CD4-positive, alpha-beta T cell treated with Interleukin-2 at 100 ng/mL for 4 hours (primary cell): Measurements from ENCODE around the gene RAB17.

ENCODE experiments used
- DNase-seq: peaks from one replicate; pipeline ENCODE4 v3.0.0-alpha.2; 2020; ENCODE audit warnings: low spot score

Gene RAB17

DNA sequence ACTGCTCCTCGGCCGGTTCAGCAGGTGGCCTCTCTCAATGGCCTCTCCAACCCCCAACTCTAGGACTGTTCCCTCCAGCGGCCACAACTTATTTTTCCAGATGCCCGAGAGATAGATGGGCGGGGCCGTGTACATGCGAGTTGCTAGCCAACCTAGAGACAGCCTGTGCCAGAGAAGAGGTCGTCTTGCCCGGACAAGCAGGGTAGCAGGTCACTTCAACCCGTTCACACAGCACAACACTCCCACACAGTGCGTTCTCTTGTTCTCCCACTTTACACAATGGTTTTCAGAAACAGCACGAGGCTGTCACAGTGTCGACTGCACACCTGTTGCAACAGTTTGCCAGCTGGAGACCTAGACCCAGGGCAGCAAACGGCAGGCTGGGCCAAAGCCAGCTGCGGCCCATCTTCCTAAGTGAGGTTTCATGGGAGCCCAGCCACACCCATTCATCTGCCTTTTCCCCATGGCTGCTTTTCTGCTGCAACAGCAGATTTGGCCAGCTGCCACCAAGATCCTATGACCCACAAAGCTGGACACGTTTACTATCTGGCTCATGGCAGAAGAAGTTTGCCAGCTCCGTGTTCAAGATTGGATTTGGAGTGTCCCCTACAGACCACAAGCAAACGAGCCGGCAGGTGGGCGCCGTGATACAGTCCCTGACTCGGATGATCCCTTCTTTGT lies 31.4 kb downstream of the RAB17 start:
- DNase-seq, result no peak

DNA sequence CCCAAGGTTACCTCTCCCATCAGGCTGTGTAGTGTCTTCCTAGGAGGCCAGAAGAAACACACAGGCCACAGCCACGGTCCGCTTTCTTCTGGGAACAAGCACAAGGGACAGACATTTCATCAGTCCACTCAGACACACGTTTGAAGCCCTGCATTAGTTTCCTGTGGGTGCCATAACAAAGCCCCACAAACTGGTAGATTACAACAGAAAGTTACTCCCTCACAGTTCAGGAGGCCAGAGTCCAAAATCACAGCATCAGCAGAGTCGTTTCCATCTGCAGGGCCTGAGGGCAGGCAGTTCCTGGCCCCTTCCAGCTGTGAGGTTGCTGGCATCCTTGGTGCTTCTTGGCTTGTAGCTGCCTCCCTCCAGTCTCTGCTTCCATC lies 32.9 kb downstream of the RAB17 start:
- no peak for DNase-seq

DNA sequence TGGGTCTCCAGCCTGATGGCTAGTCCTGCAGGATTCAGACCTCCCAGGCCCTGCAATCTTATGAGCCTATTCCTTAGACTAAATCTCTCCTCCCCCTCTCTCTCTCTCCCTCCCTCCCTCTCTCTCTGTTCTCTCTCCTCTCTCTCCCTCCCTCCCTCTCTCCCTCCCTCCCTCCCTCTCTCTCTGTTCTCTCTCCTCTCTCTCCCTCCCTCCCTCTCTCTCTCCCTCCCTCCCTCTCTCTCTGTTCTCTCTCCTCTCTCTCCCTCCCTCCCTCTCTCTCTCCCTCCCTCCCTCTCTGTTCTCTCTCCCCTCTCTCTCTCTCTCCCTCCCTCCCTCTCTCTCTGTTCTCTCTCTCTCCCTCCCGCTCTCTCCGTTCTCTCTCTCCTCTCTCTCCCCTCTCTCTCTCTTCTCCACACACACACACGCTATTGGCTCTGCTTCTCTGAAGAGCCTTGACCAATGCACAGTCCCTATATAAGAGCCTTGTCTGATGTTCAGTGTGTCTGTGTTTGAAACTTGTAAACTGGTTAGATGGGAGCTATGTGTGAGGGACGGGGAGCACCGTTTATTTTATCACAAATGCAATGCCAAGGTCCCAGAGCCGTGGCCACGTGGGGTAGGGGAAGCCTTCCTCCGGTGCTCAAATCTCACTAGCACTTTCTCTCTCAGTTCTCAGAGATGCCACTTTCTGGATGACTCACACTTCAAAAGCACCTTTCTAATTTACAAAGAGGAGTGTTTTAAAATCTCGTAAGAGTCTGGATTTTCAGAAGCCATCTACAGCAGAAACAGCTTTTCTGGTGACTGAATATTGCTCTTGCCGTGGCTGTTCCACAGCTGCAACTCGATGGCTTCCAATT lies 33.5 kb downstream of the RAB17 start:
- DNase-seq, result peak; percentile 26

GRCh38 chr2:237555560-237555959 lies 35.0 kb downstream of the RAB17 start:
- DNase-seq, result no peak

GRCh38 chr2:237553948-237554347 lies 36.6 kb downstream of the RAB17 start:
- DNase-seq, result no peak

DNA sequence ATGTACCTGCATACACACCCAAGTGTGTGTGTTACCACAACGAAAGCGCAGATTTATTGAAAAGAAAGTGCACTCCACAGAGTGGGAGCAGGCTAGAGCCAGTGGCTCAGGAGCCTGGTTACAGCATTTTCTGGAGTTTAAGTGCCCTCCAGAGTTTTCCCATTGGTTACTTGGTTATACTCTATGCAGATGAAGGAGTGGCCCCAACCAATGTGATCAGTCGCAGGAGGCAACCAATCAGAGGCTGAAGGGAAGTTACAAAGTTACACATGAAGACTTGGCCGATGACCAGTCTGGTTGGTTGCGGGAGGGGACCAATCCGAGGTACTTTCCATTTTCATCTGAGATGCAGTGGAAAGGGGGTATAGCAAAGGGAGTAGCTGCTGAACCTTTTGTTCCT lies 37.6 kb downstream of the RAB17 start:
- no peak for DNase-seq

DNA sequence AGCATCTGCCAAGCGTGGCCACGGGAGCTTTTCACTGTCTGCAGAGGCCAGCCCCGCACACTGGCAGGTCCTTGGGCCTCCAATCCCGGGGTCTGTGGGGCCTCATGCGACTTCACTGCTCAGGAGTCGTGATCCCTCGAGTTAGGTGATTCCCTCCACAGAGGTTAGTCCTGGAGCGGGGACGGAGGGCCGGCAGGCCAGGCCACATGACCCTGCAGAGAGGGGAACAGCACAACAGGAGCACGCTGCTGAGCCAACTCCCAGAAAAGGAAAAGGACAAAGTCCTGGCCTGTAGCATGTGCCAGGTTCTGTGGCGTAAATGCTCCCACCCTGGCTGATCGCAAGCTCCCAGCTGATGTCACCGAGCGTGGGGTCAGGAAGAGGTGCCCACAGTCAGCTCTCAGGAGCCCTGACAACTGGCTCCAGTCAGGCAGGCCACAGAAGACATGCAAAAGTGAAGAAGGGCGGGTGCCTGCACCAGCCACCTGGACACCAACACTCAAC lies 39.4 kb downstream of the RAB17 start:
- no peak for DNase-seq

DNA sequence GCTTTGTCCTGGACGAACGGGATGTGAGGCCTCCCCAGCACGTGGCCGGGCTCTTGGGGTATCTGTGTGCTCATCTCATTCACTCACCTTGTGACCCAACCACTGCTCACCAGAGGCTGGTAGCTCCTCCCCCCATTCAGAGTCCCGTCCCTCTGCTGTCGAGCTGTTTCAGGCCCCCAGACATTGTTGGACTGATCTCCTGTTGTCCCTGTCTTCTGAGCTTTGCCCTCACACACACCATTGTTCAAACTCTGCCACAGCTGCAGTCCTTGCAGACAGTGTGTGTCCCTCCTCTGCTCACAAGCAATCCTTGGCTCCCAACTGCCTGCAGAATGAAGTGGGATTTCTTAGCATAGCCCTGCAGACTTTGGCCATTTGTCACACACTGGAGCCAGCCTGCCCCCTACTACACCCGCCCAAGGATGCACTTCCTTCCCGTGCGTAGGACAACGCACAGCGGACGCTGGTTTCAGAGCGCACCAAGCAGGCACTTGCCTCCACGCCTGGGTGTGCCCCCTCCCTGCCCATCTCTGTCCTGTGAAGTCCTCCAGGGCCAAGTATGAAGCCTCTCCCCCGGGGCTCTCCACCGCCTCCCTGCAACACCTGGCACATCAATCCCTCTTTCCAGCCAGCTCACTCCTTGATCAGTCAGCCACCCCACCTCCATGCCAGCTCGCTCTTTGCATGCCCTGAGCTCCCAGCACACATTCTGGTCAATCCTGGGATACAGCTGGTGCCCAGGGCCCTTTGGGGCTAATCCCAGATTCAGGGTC lies 40.7 kb downstream of the RAB17 start:
- DNase-seq, result no peak

- DNase-seq, result no peak
Measured at GRCh38 chr2:237549216-237549615, 41.3 kb downstream of the RAB17 start.

DNA sequence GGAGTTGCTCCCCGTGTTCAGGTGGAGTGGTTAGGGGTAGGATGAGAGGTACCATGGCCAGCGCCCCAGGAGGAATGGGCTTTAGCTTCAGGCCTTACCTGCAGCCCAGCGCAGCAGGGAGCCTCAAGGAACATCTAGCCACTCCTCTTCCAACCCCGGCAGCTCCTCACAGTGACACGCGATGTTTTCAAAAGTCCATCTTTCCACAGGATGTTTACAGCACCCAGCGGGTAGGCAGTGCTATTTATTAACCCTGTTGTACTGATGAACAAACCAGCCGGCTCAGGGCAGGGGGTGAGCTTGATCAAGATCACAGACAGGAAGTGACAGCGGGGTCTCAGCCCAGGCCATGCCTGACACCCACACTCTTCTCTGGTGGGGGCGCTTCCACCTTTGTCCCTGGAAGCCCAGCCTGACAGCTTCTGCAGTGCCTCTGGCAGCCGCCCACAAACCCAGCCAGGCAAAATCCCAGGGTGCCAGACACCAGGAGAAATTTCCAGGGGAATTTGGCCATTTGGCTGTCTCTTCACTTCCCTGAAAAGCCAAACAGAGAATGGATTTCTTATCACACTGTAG lies 42.6 kb downstream of the RAB17 start:
- no peak for DNase-seq

GRCh38 chr2:237546876-237547395 lies 43.6 kb downstream of the RAB17 start:
- DNase-seq, result no peak

DNA sequence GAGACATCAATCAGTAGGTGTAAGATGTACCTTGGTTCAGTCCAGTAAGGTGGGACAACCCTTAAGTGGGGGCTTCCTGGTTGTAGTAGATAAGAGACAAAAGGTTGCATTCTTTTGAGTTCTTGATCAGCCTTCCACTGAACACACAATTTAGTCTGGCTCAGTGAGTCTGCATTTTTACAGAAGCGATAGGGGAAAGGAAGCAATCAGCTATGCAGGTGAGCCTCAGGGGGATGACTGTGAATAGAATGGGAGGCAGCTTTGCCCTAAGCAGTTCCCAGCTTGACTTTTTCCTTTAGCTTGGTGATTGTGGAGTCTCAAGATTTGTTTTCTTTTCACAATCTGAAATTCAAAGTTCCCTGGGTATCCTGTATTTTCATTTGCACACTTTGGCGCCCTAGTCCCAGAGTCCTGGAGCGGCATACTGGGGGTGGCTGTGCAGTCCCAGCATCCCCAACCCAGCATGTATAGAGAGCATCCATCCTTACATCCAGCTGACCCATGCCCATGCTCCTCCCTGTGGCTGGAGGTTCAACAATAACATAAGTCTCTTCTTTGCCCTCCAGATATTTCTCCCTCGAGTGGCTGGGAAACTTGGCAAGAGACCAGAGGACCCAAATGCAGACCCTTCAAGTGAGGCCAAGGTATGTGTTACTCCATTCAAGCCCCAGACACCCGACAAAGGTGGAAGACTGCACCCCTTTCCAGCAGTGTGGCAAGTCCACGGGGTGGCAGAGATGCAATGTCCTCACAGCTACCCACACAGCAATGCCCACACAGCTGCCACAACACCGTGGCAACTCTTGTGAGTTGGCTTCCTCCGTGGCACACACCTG lies 44.3 kb downstream of the RAB17 start:
- DNase-seq, result no peak

GRCh38 chr2:237542001-237542704 lies 48.4 kb downstream of the RAB17 start:
- DNase-seq, result no peak

DNA sequence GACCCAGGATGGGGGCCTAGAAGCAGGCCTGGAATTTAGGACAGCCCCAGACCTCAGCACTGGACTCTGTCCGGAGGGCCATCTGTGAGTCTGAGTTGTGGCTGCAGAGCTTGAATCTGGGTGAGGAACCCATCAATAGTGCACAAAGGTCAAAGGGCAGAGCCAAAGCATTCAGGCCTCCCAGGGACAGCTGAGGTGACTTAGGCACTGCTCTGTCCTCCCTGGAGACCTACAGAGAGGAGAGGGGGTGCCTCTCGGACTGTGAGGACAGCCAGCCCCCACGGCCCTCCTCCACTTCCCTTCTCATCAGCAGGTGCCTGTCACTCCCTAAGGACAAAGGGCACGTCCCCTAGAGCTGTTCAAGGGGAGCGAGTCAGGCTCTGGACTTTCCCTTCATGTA lies 49.3 kb downstream of the RAB17 start:
- no peak for DNase-seq

DNA sequence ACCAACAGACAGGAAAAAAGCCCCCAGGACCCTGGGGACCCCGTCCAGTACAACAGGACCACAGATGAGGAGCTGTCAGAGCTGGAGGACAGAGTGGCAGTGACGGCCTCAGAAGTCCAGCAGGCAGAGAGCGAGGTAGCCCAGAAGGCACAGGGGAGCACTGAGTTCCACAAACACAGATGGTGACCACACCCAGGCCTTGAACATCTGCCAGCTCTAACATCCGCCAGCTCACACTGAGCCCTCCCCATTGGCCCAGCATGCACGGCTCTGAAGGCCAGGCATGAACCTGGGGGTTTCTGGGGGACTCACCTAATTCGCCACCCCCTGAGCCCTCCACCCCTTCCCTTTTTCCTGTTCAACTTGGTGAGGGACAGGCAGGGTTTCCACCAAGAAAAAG lies 49.7 kb downstream of the RAB17 start:
- DNase-seq, result no peak

DNA sequence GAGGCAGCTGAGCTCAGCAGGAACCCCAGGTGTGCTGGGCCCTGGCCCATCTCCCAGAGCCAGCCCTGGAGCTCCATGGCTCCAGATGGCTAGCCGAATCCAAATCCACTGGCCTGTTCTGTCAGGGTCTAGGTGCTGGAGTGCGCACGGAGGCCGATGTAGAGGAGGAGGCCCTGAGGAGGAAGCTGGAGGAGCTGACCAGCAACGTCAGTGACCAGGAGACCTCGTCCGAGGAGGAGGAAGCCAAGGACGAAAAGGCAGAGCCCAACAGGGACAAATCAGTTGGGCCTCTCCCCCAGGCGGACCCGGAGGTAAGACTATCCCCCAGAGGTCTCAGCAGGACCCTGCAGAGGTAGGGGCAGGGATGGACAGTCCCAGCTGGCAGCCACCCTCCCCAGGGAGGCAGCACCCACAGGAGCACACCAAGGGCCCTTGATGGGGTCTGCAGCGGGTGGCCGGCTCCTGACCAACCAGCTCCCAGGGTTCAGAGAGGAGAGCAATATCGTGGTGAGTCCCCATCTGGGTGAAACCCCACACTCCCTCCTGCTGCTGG lies 50.2 kb downstream of the RAB17 start:
- no peak for DNase-seq

DNA sequence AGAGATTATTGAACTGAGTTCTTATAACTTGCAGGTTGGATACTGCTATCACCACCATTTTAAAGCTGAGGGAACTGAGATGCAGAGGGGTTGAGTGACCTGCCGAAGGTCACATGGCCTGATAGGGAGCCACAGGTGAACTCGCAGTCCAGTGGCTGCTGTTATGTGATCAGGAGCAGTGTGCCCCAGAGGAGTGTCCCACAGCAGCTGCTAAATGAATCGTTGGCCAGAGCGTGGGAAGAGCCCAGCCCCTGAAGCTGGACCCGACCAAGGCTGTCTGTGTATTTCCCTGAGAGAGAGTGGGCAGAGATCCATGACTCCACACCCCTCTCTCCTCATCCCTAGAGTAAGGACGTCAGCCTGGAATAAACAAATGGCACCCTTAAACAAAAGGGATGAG lies 50.9 kb downstream of the RAB17 start:
- no peak for DNase-seq

GRCh38 chr2:237538901-237539300 lies 51.6 kb downstream of the RAB17 start:
- no peak for DNase-seq

- no peak for DNase-seq
Measured at GRCh38 chr2:237538001-237538720, 52.4 kb downstream of the RAB17 start.

DNA sequence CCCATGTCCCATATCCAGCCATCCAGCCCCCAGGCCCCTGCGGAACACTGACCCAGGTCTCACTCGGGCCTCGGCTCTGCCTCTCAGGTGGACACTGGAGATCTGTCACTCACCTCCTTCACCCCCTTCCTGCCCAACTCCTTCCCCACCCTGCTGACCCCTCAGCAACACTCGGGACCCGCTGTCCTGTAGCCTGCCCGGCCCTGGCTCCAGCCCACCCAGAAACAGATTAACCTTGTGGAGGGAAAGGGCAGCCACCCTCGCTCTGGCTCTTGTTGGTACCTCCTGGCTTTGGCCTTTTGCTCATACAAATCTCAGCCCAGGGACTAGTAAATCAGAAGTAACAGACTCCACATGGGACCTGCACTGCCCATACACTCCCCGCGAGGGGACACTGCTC lies 53.9 kb downstream of the RAB17 start:
- no peak for DNase-seq
